GM18858 (cell line): Measurements from ENCODE around the gene ADA.

Experiments
- ATAC-seq: cut with Tn5 transposase; IDR thresholded peaks from one replicate; pipeline ENCODE4 v1.9.1; 2021; ENCODE audit not compliant: unreplicated experiment

The ADA gene

GRCh38 chr20:44646023-44646640 is 5.4 kb downstream of the ADA start:
- ATAC-seq: no peak

- no peak for ATAC-seq
These were observed 6.8 kb downstream of the ADA start for GRCh38 chr20:44644667-44645131.

GRCh38 chr20:44644230-44644617 is 7.3 kb downstream of the ADA start:
- ATAC-seq: no peak

- no peak for ATAC-seq
These were observed 7.8 kb downstream of the ADA start for GRCh38 chr20:44643596-44644229.

GRCh38 chr20:44643154-44643519 is 8.4 kb downstream of the ADA start:
- no peak for ATAC-seq

GRCh38 chr20:44642203-44643153 is 9.0 kb downstream of the ADA start:
- ATAC-seq: no peak

GRCh38 chr20:44641325-44641724 is 10.2 kb downstream of the ADA start:
- no peak for ATAC-seq

GRCh38 chr20:44640522-44640921 is 11.0 kb downstream of the ADA start:
- ATAC-seq: no peak

GRCh38 chr20:44637522-44638372 is 13.8 kb downstream of the ADA start:
- ATAC-seq: no peak

- ATAC-seq: no peak
These were observed 14.5 kb downstream of the ADA start for GRCh38 chr20:44637042-44637441.

GRCh38 chr20:44635877-44636276 is 15.6 kb downstream of the ADA start:
- ATAC-seq: no peak

GRCh38 chr20:44633872-44634600 is 17.5 kb downstream of the ADA start:
- ATAC-seq: no peak

GRCh38 chr20:44633187-44633810 is 18.2 kb downstream of the ADA start:
- ATAC-seq: no peak

GRCh38 chr20:44632103-44632752 is 19.3 kb downstream of the ADA start:
- no peak for ATAC-seq

GRCh38 chr20:44630297-44630696 is 21.2 kb downstream of the ADA start:
- ATAC-seq: no peak

- ATAC-seq: no peak
These were observed 22.0 kb downstream of the ADA start for GRCh38 chr20:44629542-44629941.

GRCh38 chr20:44629017-44629385 is 22.5 kb downstream of the ADA start:
- no peak for ATAC-seq

- ATAC-seq: no peak
These were observed 24.0 kb downstream of the ADA start for GRCh38 chr20:44627364-44628010.

GRCh38 chr20:44626278-44626677 is 25.2 kb downstream of the ADA start:
- no peak for ATAC-seq
